GM10266 (cell line): ENCODE data around the gene PRSS23.

Experiments used
- DNase-seq: peaks from one replicate; pipeline ENCODE4 v3.0.0; 2012; ENCODE audit errors: extremely low spot score
- CTCF ChIP-seq: IDR thresholded peaks from 2 replicates; pipeline ENCODE4 v1.5.1; 2012; ENCODE audit warnings: mild to moderate bottlenecking, low read depth; ENCODE audit not compliant: control insufficient read depth, insufficient read depth; ENCODE audit errors: missing control alignments

The PRSS23 gene

GRCh38 chr11:86804951-86805350, 4.6 kb downstream of the PRSS23 start:
- DNase-seq, result no peak
- no peak for TF ChIP-seq CTCF

- DNase-seq, result peak; percentile 42
Measured at GRCh38 chr11:86805873-86806310, 5.5 kb downstream of the PRSS23 start.

GRCh38 chr11:86806903-86807302, 6.6 kb downstream of the PRSS23 start:
- TF ChIP-seq CTCF, result no peak
- DNase-seq, result no peak

More at GRCh38 chr11:86805873-86806310, 5.5 kb downstream of the PRSS23 start:
- TF ChIP-seq CTCF, result no peak

- no peak for TF ChIP-seq CTCF
- no peak for DNase-seq
Measured at GRCh38 chr11:86807360-86807759, 7.0 kb downstream of the PRSS23 start.

- TF ChIP-seq CTCF, result no peak
- no peak for DNase-seq
Measured at GRCh38 chr11:86809561-86809960, 9.2 kb downstream of the PRSS23 start.

- TF ChIP-seq CTCF, result no peak
- DNase-seq, result no peak
Measured at GRCh38 chr11:86810288-86810687, 9.9 kb downstream of the PRSS23 start.

- TF ChIP-seq CTCF, result no peak
- no peak for DNase-seq
Measured at GRCh38 chr11:86811637-86812321, 11.4 kb downstream of the PRSS23 start.
